Measurements from ENCODE around the gene SNAPC4. TPM values are rescaled to one million over a fixed set of nuclear protein-coding genes. Genes with fewer than 3 reads are reported as not detected.

Gene SNAPC4
- total RNA-seq, 1 experiment from 2014 or later: 7.5 TPM

DNA sequence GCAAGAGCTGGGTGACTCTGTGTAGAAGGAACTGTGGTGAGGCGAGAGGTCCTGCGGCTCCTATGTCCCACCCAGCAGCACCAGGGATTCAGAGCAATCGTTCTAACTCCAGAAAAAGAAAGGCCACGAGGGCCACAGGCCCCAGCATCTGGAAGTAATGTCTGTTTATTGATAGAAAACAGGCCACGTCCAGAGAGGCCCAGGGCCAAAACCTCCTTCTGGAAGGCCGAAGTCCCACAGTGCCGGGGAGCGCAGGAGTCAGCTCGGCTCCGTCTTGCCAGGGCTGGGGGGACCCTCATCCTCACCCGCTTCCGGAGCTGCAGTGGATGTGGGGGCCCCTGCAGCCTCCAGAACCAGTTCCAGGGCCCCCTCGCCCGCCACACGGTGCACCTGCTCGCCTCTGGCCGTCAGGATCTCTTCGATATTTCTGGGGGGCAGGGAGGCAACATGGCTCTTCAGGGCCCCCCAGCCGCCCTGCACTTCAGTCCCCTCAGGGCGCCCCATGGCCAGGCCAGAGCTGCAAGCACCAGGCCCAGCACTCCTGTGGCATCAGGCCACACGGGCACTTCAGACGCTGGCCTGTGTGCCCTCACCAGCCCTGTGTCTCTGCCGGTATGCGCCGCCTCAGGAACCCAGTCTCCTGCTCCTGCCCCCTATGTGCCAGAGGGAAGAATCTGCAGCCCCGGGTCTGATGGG, 38.1 kb downstream of the SNAPC4 start:
- no peaks in the 10 kb centered on the region for H4K20me1 ChIP-seq (ENCODE audit: low read length)
- H3K9me2 ChIP-seq (replicated peaks; ENCODE audit: low read length): no peaks in the 10 kb centered on the region
- BruUV-seq (replicated peaks): no TSS peak
- no peak overlapping the region for H2AFZ ChIP-seq (ENCODE audit: low read length)
- no peaks in the 10 kb centered on the region for H3K79me2 ChIP-seq (ENCODE audit: low read length)
- no peak overlapping the region for H3K4me3 ChIP-seq (ENCODE audit: low read length)
- H3K9me3 ChIP-seq (ENCODE audit: low read length): no peaks in the 10 kb centered on the region
- no peaks in the 10 kb centered on the region for H3K27me3 ChIP-seq (ENCODE audit: low read length)
- TF ChIP-seq EZH2 (IDR thresholded peaks at IDR 0.05; ENCODE audit: low read length, unreplicated experiment): no peak
- TF ChIP-seq EZH2phosphoT487 (IDR thresholded peaks at IDR 0.05; ENCODE audit: borderline replicate concordance, low read length): no peak
- POLR2A ChIA-PET (ENCODE audit: unreplicated experiment): no interaction called here
- ATAC-seq: no peak
- H3K36me3 ChIP-seq (ENCODE audit: low read depth, low read length): no peaks in the 10 kb centered on the region
- H3K27ac ChIP-seq (ENCODE audit: low read length): no peak overlapping the region
- no peaks in the 10 kb centered on the region for H3F3A ChIP-seq (ENCODE audit: low read length, unreplicated experiment)
- intact Hi-C loops (cut with micrococcal nuclease): loop anchor here (2.0 kb wide), 1 partner anchor 17 kb away; no protein-coding TSS in a partner anchor
- H3K9ac ChIP-seq (ENCODE audit: low read length): no peak overlapping the region
- CTCF ChIA-PET: no interaction called here
- DNase-seq: no peak
- H3K4me2 ChIP-seq (ENCODE audit: low read length): no peak overlapping the region
- peaks cover 9% of the 10 kb centered on the region; the same call in 1 of the 2 replicates for H3K4me1 ChIP-seq (ENCODE audit: insufficient read depth, low read length)

DNA sequence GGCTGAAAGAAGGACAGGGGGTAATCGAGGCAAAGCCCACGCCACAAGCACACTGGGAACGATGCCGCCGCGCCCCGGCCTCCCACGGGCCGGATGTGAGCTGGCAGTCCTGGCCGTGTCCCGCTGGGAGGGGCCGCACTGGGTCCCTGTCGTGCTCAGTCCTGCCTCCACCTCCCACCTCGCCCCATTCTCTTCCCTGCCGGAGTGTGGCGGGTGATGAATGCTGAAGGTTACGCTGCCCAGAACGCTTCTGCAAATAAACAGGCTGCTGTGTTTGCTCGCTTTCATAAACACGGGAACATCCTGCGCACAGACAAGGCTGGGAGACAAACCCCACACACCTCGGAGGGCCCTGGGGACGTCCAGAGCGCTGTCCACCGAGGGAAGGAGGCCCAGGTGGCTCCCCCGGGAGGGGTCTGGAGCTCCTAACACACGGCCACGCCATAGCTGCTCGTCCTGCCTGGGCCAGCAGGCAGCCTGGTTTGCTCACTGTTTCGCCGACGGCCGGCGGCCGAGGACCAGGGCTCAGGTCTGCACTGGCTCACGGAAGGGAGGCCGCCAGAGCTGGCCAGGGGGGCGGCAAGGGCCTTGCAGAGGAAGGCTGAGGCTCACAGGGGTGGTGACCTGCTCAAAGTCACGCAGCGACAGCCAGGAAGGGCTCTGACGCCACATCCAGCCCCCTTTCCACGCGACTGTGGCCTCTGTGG, 38.8 kb downstream of the SNAPC4 start:
- TF ChIP-seq, protein P1, sequence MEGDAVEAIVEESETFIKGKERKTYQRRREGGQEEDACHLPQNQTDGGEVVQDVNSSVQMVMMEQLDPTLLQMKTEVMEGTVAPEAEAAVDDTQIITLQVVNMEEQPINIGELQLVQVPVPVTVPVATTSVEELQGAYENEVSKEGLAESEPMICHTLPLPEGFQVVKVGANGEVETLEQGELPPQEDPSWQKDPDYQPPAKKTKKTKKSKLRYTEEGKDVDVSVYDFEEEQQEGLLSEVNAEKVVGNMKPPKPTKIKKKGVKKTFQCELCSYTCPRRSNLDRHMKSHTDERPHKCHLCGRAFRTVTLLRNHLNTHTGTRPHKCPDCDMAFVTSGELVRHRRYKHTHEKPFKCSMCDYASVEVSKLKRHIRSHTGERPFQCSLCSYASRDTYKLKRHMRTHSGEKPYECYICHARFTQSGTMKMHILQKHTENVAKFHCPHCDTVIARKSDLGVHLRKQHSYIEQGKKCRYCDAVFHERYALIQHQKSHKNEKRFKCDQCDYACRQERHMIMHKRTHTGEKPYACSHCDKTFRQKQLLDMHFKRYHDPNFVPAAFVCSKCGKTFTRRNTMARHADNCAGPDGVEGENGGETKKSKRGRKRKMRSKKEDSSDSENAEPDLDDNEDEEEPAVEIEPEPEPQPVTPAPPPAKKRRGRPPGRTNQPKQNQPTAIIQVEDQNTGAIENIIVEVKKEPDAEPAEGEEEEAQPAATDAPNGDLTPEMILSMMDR (conservative IDR thresholded peaks at IDR 0.05; ENCODE audit: low read depth, low read length): no peak
- TF ChIP-seq EZH2phosphoT487 (IDR thresholded peaks at IDR 0.05; ENCODE audit: borderline replicate concordance, low read length) (no peak), EZH2 (IDR thresholded peaks at IDR 0.05; ENCODE audit: low read length, unreplicated experiment) (no peak)
- Histone ChIP-seq H2AFZ (ENCODE audit: low read length) (no peak overlapping the region), H3K4me1 (ENCODE audit: insufficient read depth, low read length) (peaks cover 9% of the 10 kb centered on the region; the same call in 1 of the 2 replicates), H3K27ac (ENCODE audit: low read length) (no peak overlapping the region), H3K9me2 (replicated peaks; ENCODE audit: low read length) (no peaks in the 10 kb centered on the region), H4K20me1 (ENCODE audit: low read length) (no peaks in the 10 kb centered on the region), H3K4me2 (ENCODE audit: low read length) (no peak overlapping the region), H3K4me3 (ENCODE audit: low read length) (no peak overlapping the region), H3F3A (ENCODE audit: low read length, unreplicated experiment) (no peaks in the 10 kb centered on the region), H3K79me2 (ENCODE audit: low read length) (no peaks in the 10 kb centered on the region), H3K9me3 (ENCODE audit: low read length) (no peaks in the 10 kb centered on the region), H3K9ac (ENCODE audit: low read length) (no peak overlapping the region), H3K36me3 (ENCODE audit: low read depth, low read length) (no peaks in the 10 kb centered on the region), H3K27me3 (ENCODE audit: low read length) (no peaks in the 10 kb centered on the region)
- no TSS peak for BruUV-seq (replicated peaks)
- no peak for ATAC-seq
- no peak for DNase-seq
- ChIA-PET CTCF (no interaction called here), POLR2A (ENCODE audit: unreplicated experiment) (no interaction called here)
- intact Hi-C loops (cut with micrococcal nuclease): no loop called here

DNA sequence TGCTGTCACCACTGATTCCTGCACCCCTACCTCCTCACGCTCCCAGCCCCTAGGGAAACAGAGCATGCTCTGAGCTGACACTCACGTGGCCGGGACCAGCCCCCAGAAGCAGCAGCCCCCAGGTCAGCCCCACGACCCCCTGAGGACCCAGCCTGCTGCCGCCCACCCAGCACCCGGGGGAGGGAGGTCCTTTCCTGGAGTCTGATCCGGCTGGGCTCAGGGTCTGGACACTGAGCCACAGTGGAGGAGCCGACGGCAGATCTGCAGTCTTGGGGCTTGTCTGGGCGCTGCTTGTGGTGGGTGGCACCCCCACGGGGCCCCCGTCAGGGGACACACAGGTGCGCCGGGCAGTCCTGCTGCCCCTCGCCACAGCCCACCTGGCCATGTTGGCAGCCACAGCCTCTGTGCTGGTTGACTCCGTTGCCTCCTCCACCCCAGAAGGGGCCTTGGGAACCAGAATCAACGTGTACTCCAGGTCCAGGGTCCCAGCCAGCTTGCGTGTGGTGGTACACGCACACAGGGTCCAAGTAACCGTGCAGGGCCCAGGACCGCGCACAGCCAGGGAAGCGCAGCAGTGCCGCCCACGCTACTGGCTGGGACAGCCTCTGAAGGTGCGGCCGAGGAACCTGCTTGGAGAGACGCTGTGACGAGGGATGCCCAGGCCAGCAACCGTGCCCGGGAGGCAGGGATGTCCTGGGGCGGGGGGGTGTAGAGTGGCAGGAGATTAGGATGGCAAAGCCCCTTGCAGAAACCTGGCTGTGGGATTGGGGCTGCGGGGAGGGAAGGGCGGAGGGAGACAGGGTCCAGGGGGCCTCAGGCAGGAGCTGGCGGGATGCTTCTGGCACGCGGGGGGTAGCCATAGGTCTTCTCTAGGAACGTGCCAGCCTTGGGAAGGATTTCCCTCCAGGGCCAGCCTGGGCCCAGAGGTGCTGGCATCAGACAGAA, 39.9 kb downstream of the SNAPC4 start:
- CTCF ChIA-PET: no interaction called here
- Histone ChIP-seq H3K36me3 (ENCODE audit: low read depth, low read length) (no peaks in the 10 kb centered on the region), H3K4me2 (ENCODE audit: low read length) (no peak overlapping the region), H3K27me3 (ENCODE audit: low read length) (no peaks in the 10 kb centered on the region), H3K9me3 (ENCODE audit: low read length) (no peaks in the 10 kb centered on the region), H3F3A (ENCODE audit: low read length, unreplicated experiment) (no peaks in the 10 kb centered on the region), H3K27ac (ENCODE audit: low read length) (no peak overlapping the region), H3K4me3 (ENCODE audit: low read length) (no peak overlapping the region), H3K9ac (ENCODE audit: low read length) (no peak overlapping the region), H3K9me2 (replicated peaks; ENCODE audit: low read length) (no peaks in the 10 kb centered on the region), H3K79me2 (ENCODE audit: low read length) (no peaks in the 10 kb centered on the region), H2AFZ (ENCODE audit: low read length) (no peak overlapping the region), H4K20me1 (ENCODE audit: low read length) (no peaks in the 10 kb centered on the region), H3K4me1 (ENCODE audit: insufficient read depth, low read length) (peaks cover 9% of the 10 kb centered on the region; the same call in 1 of the 2 replicates)
- BruUV-seq (replicated peaks): no TSS peak
- intact Hi-C loops (cut with micrococcal nuclease): no loop called here
- ATAC-seq: no peak
- no peak for DNase-seq
- POLR2A ChIA-PET (ENCODE audit: unreplicated experiment): no interaction called here
- TF ChIP-seq, protein P1 (conservative IDR thresholded peaks at IDR 0.05; ENCODE audit: low read depth, low read length): no peak
- TF ChIP-seq EZH2phosphoT487 (IDR thresholded peaks at IDR 0.05; ENCODE audit: borderline replicate concordance, low read length): no peak
- TF ChIP-seq EZH2 (IDR thresholded peaks at IDR 0.05; ENCODE audit: low read length, unreplicated experiment): no peak
